ENCODE measurements around the gene AP1G1. TPM values are rescaled to one million over a fixed set of nuclear protein-coding genes. Genes with fewer than 3 reads are reported as not detected.
"Not testable (repeated sequence)": the region's sequence is repeated elsewhere in the genome, so short reads cannot be mapped to it uniquely, and the experiment has no call there.

Gene AP1G1
- polyA plus RNA-seq, 3 donors: 6.7 to 43.8 (median 10.7) TPM

DNA sequence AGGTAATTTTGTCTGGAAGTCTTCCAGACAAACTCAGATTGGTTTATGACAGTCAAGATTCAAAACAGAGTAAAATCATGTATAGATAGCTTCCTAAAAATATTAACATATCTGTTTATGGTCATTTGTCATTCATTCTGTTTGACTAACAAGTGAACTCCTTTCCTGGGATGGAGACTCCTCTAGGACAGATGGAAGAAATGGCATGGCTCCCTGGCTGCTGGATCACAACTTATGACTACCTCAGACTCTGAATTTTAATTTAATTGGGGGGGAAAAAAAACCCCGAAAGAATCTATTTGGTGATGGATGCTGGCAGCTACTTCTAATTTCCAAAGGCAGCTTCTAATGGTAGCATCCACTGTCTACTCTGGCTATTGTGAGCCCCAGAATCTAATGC is 118.7 kb downstream of the AP1G1 start:
- no peak overlapping the region for H3K4me3 Mint-ChIP-seq
- Histone ChIP-seq H3K9me3 (replicated peaks in 1 of 2; ENCODE audit: control insufficient read depth in 1 of 2, insufficient read depth in 1 of 2, low read length in 2 of 2) (no peaks in the 10 kb centered on the region), H3K9ac (ENCODE audit: insufficient read depth, low read length, poor library complexity, severe bottlenecking) (no peak overlapping the region), H4K20me1 (ENCODE audit: insufficient read depth, low read length) (no peaks in the 10 kb centered on the region), H3K4me2 (replicated peaks; ENCODE audit: extremely low read depth, low read length, poor library complexity, severe bottlenecking) (no peak overlapping the region), H3K4me1 (ENCODE audit: control insufficient read depth in 1 of 2, insufficient read depth in 2 of 2, low read length in 2 of 2) (no peaks in the 10 kb centered on the region), H3K27ac (ENCODE audit: low read depth in 1 of 2, low read length in 2 of 2) (no peak overlapping the region), H2AFZ (ENCODE audit: insufficient read depth, low read depth, low read length, poor library complexity, severe bottlenecking) (no peak overlapping the region), H3K27me3 (ENCODE audit: control insufficient read depth in 2 of 2, insufficient read depth in 2 of 2, low read length in 2 of 2) (no peaks in the 10 kb centered on the region), H3K4me3 (replicated peaks in 1 of 3; ENCODE audit: low read depth in 2 of 3, low read length in 3 of 3) (no peak overlapping the region), H3K36me3 (replicated peaks in 1 of 2; ENCODE audit: control insufficient read depth in 1 of 2, insufficient read depth in 2 of 2, low read length in 2 of 2) (peaks cover 0 to 7% of the 10 kb centered on the region in 2 donors), H3K79me2 (ENCODE audit: insufficient read depth, low read length) (no peaks in the 10 kb centered on the region)
- peak overlapping the region in 1 of 7 donors; percentile 31 for H3K27ac Mint-ChIP-seq
- peaks cover 0 to 3% (median 0%) of the 10 kb centered on the region in 3 donors for H3K27me3 Mint-ChIP-seq (ENCODE audit: low read depth in 3 of 3)
- no peaks in the 10 kb centered on the region for H3K9me3 Mint-ChIP-seq
- intact Hi-C loops (cut with micrococcal nuclease): no loop called here
- DNase-seq: no peak
- TF ChIP-seq, protein P1, sequence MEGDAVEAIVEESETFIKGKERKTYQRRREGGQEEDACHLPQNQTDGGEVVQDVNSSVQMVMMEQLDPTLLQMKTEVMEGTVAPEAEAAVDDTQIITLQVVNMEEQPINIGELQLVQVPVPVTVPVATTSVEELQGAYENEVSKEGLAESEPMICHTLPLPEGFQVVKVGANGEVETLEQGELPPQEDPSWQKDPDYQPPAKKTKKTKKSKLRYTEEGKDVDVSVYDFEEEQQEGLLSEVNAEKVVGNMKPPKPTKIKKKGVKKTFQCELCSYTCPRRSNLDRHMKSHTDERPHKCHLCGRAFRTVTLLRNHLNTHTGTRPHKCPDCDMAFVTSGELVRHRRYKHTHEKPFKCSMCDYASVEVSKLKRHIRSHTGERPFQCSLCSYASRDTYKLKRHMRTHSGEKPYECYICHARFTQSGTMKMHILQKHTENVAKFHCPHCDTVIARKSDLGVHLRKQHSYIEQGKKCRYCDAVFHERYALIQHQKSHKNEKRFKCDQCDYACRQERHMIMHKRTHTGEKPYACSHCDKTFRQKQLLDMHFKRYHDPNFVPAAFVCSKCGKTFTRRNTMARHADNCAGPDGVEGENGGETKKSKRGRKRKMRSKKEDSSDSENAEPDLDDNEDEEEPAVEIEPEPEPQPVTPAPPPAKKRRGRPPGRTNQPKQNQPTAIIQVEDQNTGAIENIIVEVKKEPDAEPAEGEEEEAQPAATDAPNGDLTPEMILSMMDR (IDR thresholded peaks at IDR 0.05): no peak
- H3K36me3 Mint-ChIP-seq: peaks cover 14 to 22% of the 10 kb centered on the region in 2 donors
- no CpG with 5 or more reads among the region's 1 CpG for WGBS (ENCODE audit: insufficient coverage)
- no peaks in the 10 kb centered on the region for H3K4me1 Mint-ChIP-seq

DNA sequence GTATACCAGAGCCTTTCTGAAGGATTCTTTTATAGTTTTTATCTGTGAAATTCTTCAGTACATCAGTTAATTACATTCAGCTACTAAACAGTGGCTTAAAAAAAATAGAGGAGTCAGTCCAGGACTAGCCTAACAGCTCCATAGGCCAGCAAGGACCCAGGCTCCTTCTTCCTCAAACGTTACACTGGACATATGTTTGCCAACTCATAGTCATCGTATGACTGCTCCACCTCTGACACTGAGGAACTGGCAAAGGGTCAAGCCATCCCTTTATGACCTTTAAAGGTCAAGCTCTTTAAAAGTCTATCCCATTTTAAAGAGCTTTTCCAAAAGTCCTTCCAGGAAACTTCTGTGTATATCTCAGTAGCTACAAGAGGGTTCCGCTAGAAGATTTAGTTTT is 120.8 kb downstream of the AP1G1 start:
- Histone ChIP-seq H3K4me2 (replicated peaks; ENCODE audit: extremely low read depth, low read length, poor library complexity, severe bottlenecking) (no peak overlapping the region), H3K27me3 (ENCODE audit: control insufficient read depth in 2 of 2, insufficient read depth in 2 of 2, low read length in 2 of 2) (no peaks in the 10 kb centered on the region), H3K36me3 (replicated peaks in 1 of 2; ENCODE audit: control insufficient read depth in 1 of 2, insufficient read depth in 2 of 2, low read length in 2 of 2) (peaks cover 0 to 7% of the 10 kb centered on the region in 2 donors), H2AFZ (ENCODE audit: insufficient read depth, low read depth, low read length, poor library complexity, severe bottlenecking) (no peak overlapping the region), H3K9ac (ENCODE audit: insufficient read depth, low read length, poor library complexity, severe bottlenecking) (no peak overlapping the region), H3K9me3 (replicated peaks in 1 of 2; ENCODE audit: control insufficient read depth in 1 of 2, insufficient read depth in 1 of 2, low read length in 2 of 2) (no peaks in the 10 kb centered on the region), H4K20me1 (ENCODE audit: insufficient read depth, low read length) (no peaks in the 10 kb centered on the region), H3K79me2 (ENCODE audit: insufficient read depth, low read length) (no peaks in the 10 kb centered on the region), H3K4me3 (replicated peaks in 1 of 3; ENCODE audit: low read depth in 2 of 3, low read length in 3 of 3) (no peak overlapping the region), H3K27ac (ENCODE audit: low read depth in 1 of 2, low read length in 2 of 2) (no peak overlapping the region), H3K4me1 (ENCODE audit: control insufficient read depth in 1 of 2, insufficient read depth in 2 of 2, low read length in 2 of 2) (no peaks in the 10 kb centered on the region)
- peaks cover 0 to 1% (median 0%) of the 10 kb centered on the region in 3 donors for H3K27me3 Mint-ChIP-seq (ENCODE audit: low read depth in 3 of 3)
- WGBS (ENCODE audit: insufficient coverage): 86% methylated on average over 2 of the region's 3 CpGs
- TF ChIP-seq, protein P1 (IDR thresholded peaks at IDR 0.05): no peak
- intact Hi-C loops (cut with micrococcal nuclease): no loop called here
- DNase-seq: no peak
- H3K9me3 Mint-ChIP-seq: peaks cover 0 to 6% (median 3%) of the 10 kb centered on the region in 7 donors
- H3K4me3 Mint-ChIP-seq: no peak overlapping the region
- H3K27ac Mint-ChIP-seq: no peak overlapping the region
- no peaks in the 10 kb centered on the region for H3K4me1 Mint-ChIP-seq
- peaks cover 18 to 36% of the 10 kb centered on the region in 2 donors for H3K36me3 Mint-ChIP-seq

DNA sequence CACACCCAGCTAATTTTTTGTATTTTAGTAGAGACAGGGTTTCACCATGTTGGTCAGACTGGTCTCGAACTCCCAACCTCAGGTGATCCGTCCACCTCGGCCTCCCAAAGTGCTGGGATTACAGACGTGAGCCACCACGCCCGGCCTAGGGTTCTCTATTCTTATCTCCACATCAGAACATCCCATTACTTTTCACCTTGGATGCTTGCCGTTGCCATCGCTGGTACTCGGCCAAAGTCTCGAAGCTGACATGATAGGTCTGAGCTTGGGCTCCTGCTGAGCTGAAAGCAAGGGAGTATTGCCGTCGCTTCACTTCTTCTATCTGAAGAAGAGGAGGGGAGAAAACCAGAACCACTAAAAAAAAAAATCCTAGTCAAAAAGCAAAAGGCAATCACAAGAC is 124.4 kb downstream of the AP1G1 start:
- WGBS (ENCODE audit: insufficient coverage): 100% methylated on average over 1 of the region's 12 CpGs
- H3K4me3 ChIP-seq (replicated peaks in 1 of 3; ENCODE audit: low read depth in 2 of 3, low read length in 3 of 3); H3K27ac ChIP-seq (ENCODE audit: low read depth in 1 of 2, low read length in 2 of 2); H3K9ac ChIP-seq (ENCODE audit: insufficient read depth, low read length, poor library complexity, severe bottlenecking); H3K4me3 Mint-ChIP-seq; DNase-seq; H3K4me1 ChIP-seq (ENCODE audit: control insufficient read depth in 1 of 2, insufficient read depth in 2 of 2, low read length in 2 of 2); H2AFZ ChIP-seq (ENCODE audit: insufficient read depth, low read depth, low read length, poor library complexity, severe bottlenecking); H3K4me1 Mint-ChIP-seq; intact Hi-C loops (cut with micrococcal nuclease); H3K4me2 ChIP-seq (replicated peaks; ENCODE audit: extremely low read depth, low read length, poor library complexity, severe bottlenecking); H3K36me3 ChIP-seq (replicated peaks in 1 of 2; ENCODE audit: control insufficient read depth in 1 of 2, insufficient read depth in 2 of 2, low read length in 2 of 2); H3K9me3 Mint-ChIP-seq; H3K79me2 ChIP-seq (ENCODE audit: insufficient read depth, low read length); H3K27ac Mint-ChIP-seq; H3K27me3 ChIP-seq (ENCODE audit: control insufficient read depth in 2 of 2, insufficient read depth in 2 of 2, low read length in 2 of 2); H3K9me3 ChIP-seq (replicated peaks in 1 of 2; ENCODE audit: control insufficient read depth in 1 of 2, insufficient read depth in 1 of 2, low read length in 2 of 2); H4K20me1 ChIP-seq (ENCODE audit: insufficient read depth, low read length); H3K27me3 Mint-ChIP-seq (ENCODE audit: low read depth in 3 of 3): not testable (repeated sequence)
- peaks cover 10 to 38% of the 10 kb centered on the region in 2 donors for H3K36me3 Mint-ChIP-seq
